ENCODE data around the gene TMEM51. TPM values are rescaled to one million over a fixed set of nuclear protein-coding genes. Genes with fewer than 3 reads are reported as not detected.

Gene TMEM51
- total and polyA plus RNA-seq, 5 donors from 2014 or later = not detected

DNA sequence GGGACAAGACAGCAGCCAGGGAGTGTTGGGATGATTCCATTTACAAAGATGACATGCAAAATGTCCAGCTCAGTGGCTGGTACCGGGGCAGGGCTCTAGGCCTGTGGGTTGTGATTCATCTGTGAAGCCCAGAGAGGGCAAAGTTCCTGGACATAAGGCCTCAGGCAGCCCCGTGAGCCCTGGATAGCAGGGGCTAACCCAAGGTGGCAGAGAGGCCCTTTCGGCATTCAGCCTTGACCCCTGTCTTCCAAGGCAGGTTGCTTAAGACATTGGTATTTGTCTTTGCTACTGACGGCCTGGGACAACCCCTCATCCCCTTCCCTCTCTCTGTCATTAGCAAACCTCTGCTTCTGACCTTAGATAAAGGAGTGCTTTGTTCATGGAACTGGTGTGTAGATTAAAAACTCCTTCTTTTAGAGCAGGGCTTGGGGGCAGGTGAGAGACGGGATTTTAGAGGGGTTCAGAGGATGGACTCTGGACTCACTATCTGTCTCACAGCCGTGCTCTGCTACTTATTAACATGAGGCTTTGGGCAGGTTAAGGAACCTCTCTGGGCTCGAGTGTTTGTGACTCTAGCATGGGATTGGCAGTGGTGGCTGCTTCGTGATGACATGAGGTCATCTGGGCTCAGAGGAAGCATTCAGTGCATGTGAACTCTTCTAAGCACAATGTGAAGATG lies 36.3 kb downstream of the TMEM51 start:
- Histone ChIP-seq H3K27ac (ENCODE audit: insufficient read depth, low read length, poor library complexity, severe bottlenecking) (no peak overlapping the region), H3K27me3 (ENCODE audit: control insufficient read depth, insufficient read depth, low read length) (no peaks in the 10 kb centered on the region), H3K9me3 (ENCODE audit: control insufficient read depth in 2 of 2, low read length in 2 of 2) (no peaks in the 10 kb centered on the region), H3K4me1 (ENCODE audit: control insufficient read depth, insufficient read depth, low read length, poor library complexity, severe bottlenecking) (no peaks in the 10 kb centered on the region), H3K36me3 (ENCODE audit: control insufficient read depth, insufficient read depth, low read length) (no peaks in the 10 kb centered on the region), H3K4me3 (ENCODE audit: low read depth, low read length) (no peak overlapping the region)
- no peak for DNase-seq
- Mint-ChIP-seq H3K36me3 (no peaks in the 10 kb centered on the region), H3K4me1 (no peaks in the 10 kb centered on the region), H3K9me3 (no peaks in the 10 kb centered on the region), H3K27me3 (peaks cover 5% of the 10 kb centered on the region), H3K4me3 (no peak overlapping the region), H3K27ac (no peak overlapping the region)
- ATAC-seq (ENCODE audit: low read depth in 2 of 2) = no peak

DNA sequence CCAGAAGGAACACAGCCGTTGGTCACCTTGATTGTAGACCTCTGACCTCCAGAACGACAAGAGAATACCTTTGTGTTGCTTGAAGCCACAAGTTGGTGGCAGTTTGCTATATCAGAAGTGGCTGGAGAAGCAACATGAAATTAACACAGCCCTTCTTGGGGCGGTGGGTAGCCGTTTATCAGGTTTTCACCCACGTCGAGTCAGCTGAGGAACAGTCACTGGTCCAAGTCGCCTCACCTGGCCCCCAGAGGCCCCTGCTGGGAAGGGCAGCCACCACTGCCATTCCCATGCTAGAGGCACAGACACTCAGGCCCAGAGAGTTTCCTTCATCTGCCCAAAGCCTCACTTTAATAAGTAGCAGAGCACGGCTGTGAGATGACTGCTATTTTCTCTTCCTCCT lies 37.7 kb downstream of the TMEM51 start:
- no peaks in the 10 kb centered on the region for H3K4me1 ChIP-seq (ENCODE audit: control insufficient read depth, insufficient read depth, low read length, poor library complexity, severe bottlenecking)
- Mint-ChIP-seq H3K4me3 (no peak overlapping the region), H3K36me3 (no peaks in the 10 kb centered on the region), H3K27ac (no peak overlapping the region), H3K9me3 (no peaks in the 10 kb centered on the region), H3K4me1 (no peaks in the 10 kb centered on the region), H3K27me3 (peaks cover 6% of the 10 kb centered on the region)
- DNase-seq (no peak), ATAC-seq (ENCODE audit: low read depth in 2 of 2) (no peak)
- no peaks in the 10 kb centered on the region for H3K27me3 ChIP-seq (ENCODE audit: control insufficient read depth, insufficient read depth, low read length)
- H3K4me3 ChIP-seq (ENCODE audit: low read depth, low read length) = no peak overlapping the region
- H3K36me3 ChIP-seq (ENCODE audit: control insufficient read depth, insufficient read depth, low read length) = no peaks in the 10 kb centered on the region
- H3K27ac ChIP-seq (ENCODE audit: insufficient read depth, low read length, poor library complexity, severe bottlenecking) = no peak overlapping the region
- H3K9me3 ChIP-seq (ENCODE audit: control insufficient read depth in 2 of 2, low read length in 2 of 2) = no peaks in the 10 kb centered on the region

DNA sequence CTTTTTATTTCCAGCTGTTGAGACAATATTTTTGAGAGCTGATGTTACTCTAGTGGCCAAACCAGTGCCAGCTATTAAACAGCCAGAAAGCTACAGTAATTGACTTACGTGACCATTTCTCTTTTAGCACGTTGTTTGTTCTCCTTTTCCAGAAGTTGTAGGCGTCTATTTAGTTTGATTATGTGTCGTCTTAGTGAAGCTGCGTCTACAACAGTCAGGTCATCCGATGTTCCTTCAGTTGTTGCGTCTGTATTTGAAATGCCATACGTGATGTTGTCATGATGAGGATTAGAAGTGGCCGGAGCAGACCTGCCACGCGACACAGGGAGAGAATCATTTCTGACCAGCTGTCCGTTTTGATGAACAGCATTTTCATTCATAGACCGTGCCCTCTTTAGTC lies 38.2 kb downstream of the TMEM51 start:
- no peak overlapping the region for H3K4me3 Mint-ChIP-seq
- H3K4me1 Mint-ChIP-seq = no peaks in the 10 kb centered on the region
- Histone ChIP-seq H3K4me3 (ENCODE audit: low read depth, low read length) (no peak overlapping the region), H3K27me3 (ENCODE audit: control insufficient read depth, insufficient read depth, low read length) (no peaks in the 10 kb centered on the region), H3K27ac (ENCODE audit: insufficient read depth, low read length, poor library complexity, severe bottlenecking) (no peak overlapping the region), H3K36me3 (ENCODE audit: control insufficient read depth, insufficient read depth, low read length) (no peaks in the 10 kb centered on the region), H3K4me1 (ENCODE audit: control insufficient read depth, insufficient read depth, low read length, poor library complexity, severe bottlenecking) (no peaks in the 10 kb centered on the region), H3K9me3 (ENCODE audit: control insufficient read depth in 2 of 2, low read length in 2 of 2) (no peaks in the 10 kb centered on the region)
- no peaks in the 10 kb centered on the region for H3K36me3 Mint-ChIP-seq
- no peaks in the 10 kb centered on the region for H3K9me3 Mint-ChIP-seq
- no peak overlapping the region for H3K27ac Mint-ChIP-seq
- H3K27me3 Mint-ChIP-seq = peaks cover 6% of the 10 kb centered on the region
- ATAC-seq (ENCODE audit: low read depth in 2 of 2) (no peak), DNase-seq (no peak)

DNA sequence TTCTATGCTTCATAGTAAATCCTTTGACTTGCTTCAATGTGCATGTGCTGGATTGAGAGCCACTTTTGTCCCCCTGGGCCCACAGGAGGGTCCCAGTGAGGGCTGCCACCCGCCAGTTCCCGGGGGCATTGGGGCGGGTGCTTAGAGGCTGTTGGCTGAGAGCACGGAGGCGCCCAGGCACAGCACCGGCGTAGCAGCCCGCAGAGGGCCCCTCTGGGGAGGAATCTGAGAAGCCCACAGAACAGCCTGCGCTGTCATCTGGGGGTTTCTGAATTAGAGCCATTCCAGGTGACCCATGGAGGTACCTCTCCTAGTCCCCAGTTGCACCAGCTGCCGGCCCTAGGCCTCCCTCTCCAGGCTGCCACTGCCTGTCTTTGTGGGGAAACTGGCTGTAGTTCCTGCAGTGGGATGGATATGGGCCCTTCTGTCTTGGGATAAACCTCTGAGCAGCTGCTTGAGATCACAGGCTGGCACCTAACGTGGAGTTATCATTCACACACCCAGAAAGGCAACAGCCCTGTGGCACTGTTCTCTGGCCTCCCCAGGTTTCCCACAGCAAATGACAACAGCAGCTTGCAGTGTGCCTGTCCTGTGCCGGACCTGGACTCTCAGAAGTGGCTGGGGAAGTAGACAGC lies 39.5 kb downstream of the TMEM51 start:
- Histone ChIP-seq H3K27ac (ENCODE audit: insufficient read depth, low read length, poor library complexity, severe bottlenecking) (no peak overlapping the region), H3K9me3 (ENCODE audit: control insufficient read depth in 2 of 2, low read length in 2 of 2) (no peaks in the 10 kb centered on the region), H3K36me3 (ENCODE audit: control insufficient read depth, insufficient read depth, low read length) (no peaks in the 10 kb centered on the region), H3K4me3 (ENCODE audit: low read depth, low read length) (no peak overlapping the region), H3K27me3 (ENCODE audit: control insufficient read depth, insufficient read depth, low read length) (no peaks in the 10 kb centered on the region), H3K4me1 (ENCODE audit: control insufficient read depth, insufficient read depth, low read length, poor library complexity, severe bottlenecking) (no peaks in the 10 kb centered on the region)
- Mint-ChIP-seq H3K27ac (no peak overlapping the region), H3K9me3 (no peaks in the 10 kb centered on the region), H3K4me1 (no peaks in the 10 kb centered on the region), H3K4me3 (no peak overlapping the region), H3K27me3 (peaks cover 6% of the 10 kb centered on the region), H3K36me3 (no peaks in the 10 kb centered on the region)
- DNase-seq = no peak
- ATAC-seq (ENCODE audit: low read depth in 2 of 2) = no peak

DNA sequence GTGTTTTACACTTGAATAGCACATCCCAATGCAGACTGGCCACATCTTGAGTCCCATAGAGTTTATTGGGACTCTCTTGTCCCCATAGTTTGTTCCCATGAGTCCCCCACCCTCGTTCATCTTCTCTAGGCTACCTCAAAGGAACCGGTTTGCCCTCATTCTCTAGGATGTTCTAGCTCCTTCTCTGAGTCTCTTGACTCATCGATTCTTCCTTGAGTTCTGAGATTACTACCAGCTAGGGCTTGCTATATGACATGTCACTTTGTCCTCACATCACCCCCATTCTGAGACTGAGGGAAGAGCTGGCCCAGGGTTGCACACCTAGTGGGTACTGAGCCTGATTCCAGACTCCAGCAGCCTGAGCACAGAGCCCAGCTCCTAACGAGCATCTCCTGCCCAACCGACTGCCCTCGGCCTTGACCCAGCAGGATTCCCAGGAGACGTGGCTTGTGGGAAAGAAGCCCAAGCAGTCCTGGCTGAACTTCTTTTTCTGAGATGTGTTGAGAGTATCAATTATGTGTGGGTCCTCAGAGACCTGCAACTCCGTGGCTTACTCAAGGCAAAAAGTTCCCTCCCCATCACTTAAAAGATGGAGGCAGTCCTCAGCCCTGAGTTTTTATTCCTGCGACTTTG lies 42.0 kb downstream of the TMEM51 start:
- Histone ChIP-seq H3K9me3 (ENCODE audit: control insufficient read depth in 2 of 2, low read length in 2 of 2) (no peaks in the 10 kb centered on the region), H3K27me3 (ENCODE audit: control insufficient read depth, insufficient read depth, low read length) (no peaks in the 10 kb centered on the region), H3K27ac (ENCODE audit: insufficient read depth, low read length, poor library complexity, severe bottlenecking) (no peak overlapping the region), H3K4me3 (ENCODE audit: low read depth, low read length) (no peak overlapping the region), H3K36me3 (ENCODE audit: control insufficient read depth, insufficient read depth, low read length) (no peaks in the 10 kb centered on the region), H3K4me1 (ENCODE audit: control insufficient read depth, insufficient read depth, low read length, poor library complexity, severe bottlenecking) (no peaks in the 10 kb centered on the region)
- peaks cover 7% of the 10 kb centered on the region for H3K27me3 Mint-ChIP-seq
- H3K27ac Mint-ChIP-seq = no peak overlapping the region
- no peaks in the 10 kb centered on the region for H3K36me3 Mint-ChIP-seq
- DNase-seq = no peak
- no peaks in the 10 kb centered on the region for H3K4me1 Mint-ChIP-seq
- peaks cover 0 to 1% (median 0%) of the 10 kb centered on the region in 7 donors for H3K9me3 Mint-ChIP-seq
- ATAC-seq (ENCODE audit: low read depth in 2 of 2) = no peak
- no peak overlapping the region for H3K4me3 Mint-ChIP-seq

DNA sequence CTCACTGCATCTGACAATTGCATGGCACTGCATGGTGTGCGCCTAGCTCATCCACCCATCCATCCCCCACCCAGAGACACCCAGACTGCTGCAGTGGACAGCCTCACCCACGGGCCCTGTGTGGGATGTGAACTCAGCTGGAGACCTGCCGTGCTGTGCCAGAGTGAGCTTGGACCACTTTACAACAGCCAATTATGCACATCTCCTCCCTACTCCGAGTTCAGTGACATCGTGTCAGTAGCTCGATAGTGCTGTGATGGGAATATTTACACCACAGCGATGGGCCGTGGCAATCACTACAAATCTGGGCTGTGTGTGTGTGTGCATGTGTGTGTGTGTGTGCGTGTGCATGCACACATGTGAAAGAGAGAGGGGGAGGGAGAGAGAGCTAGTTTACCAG lies 42.5 kb downstream of the TMEM51 start:
- Mint-ChIP-seq H3K9me3 (peaks cover 0 to 1% (median 0%) of the 10 kb centered on the region in 7 donors), H3K27me3 (peaks cover 10% of the 10 kb centered on the region), H3K27ac (no peak overlapping the region), H3K4me1 (no peaks in the 10 kb centered on the region), H3K4me3 (no peak overlapping the region), H3K36me3 (no peaks in the 10 kb centered on the region)
- no peaks in the 10 kb centered on the region for H3K36me3 ChIP-seq (ENCODE audit: control insufficient read depth, insufficient read depth, low read length)
- H3K27me3 ChIP-seq (ENCODE audit: control insufficient read depth, insufficient read depth, low read length) = no peaks in the 10 kb centered on the region
- H3K4me3 ChIP-seq (ENCODE audit: low read depth, low read length) = no peak overlapping the region
- no peaks in the 10 kb centered on the region for H3K9me3 ChIP-seq (ENCODE audit: control insufficient read depth in 2 of 2, low read length in 2 of 2)
- DNase-seq (no peak), ATAC-seq (ENCODE audit: low read depth in 2 of 2) (no peak)
- no peaks in the 10 kb centered on the region for H3K4me1 ChIP-seq (ENCODE audit: control insufficient read depth, insufficient read depth, low read length, poor library complexity, severe bottlenecking)
- no peak overlapping the region for H3K27ac ChIP-seq (ENCODE audit: insufficient read depth, low read length, poor library complexity, severe bottlenecking)

DNA sequence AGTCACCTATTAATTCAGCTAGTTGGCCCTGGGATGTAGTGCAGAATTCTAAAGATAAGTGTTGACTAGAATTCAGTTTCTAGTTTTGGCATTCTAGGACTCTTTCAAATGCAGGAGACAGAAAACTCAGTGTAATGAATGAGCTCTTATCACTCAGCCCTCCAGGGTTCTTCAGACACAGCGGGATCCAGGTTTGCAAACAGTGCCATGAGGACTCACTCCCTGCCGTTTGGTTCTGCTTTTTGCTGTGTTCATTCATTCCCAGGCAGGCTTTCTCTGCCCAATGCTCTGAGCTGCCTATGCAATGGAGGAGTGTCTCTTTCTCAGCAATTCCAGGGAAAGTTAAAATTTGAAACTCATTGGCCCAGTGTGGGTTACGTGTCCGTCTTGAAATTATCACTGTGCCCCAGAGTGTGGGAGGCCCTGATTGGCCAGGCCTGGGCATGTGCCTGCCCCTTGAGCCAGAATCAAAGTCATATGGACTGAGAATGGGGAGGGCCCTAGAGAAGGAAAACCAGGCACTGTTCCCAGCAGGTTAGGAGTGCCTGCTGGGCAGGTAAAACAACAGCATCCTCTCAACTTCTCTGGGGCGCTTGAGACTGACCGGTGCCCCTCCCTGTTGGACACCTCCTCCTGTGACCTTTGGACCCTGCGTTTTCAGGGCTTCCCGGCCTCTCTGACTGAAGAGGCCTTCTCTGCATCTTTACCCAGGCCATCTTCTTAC lies 43.4 kb downstream of the TMEM51 start:
- no peak overlapping the region for H3K27ac Mint-ChIP-seq
- no peak for DNase-seq

More for the DNA sequence above, 43.4 kb downstream of the TMEM51 start:
- no peaks in the 10 kb centered on the region for H3K4me1 Mint-ChIP-seq
- H3K27me3 ChIP-seq (ENCODE audit: control insufficient read depth, insufficient read depth, low read length) = no peaks in the 10 kb centered on the region
- no peak overlapping the region for H3K4me3 ChIP-seq (ENCODE audit: low read depth, low read length)
- no peaks in the 10 kb centered on the region for H3K36me3 ChIP-seq (ENCODE audit: control insufficient read depth, insufficient read depth, low read length)
- H3K27ac ChIP-seq (ENCODE audit: insufficient read depth, low read length, poor library complexity, severe bottlenecking) = no peak overlapping the region
- H3K4me3 Mint-ChIP-seq = no peak overlapping the region
- peaks cover 10% of the 10 kb centered on the region for H3K27me3 Mint-ChIP-seq
- H3K9me3 ChIP-seq (ENCODE audit: control insufficient read depth in 2 of 2, low read length in 2 of 2) = no peaks in the 10 kb centered on the region
- ATAC-seq (ENCODE audit: low read depth in 2 of 2) = no peak
- H3K4me1 ChIP-seq (ENCODE audit: control insufficient read depth, insufficient read depth, low read length, poor library complexity, severe bottlenecking) = no peaks in the 10 kb centered on the region
- H3K9me3 Mint-ChIP-seq = peaks cover 0 to 1% (median 0%) of the 10 kb centered on the region in 7 donors
- no peaks in the 10 kb centered on the region for H3K36me3 Mint-ChIP-seq

Measured in CD4-positive, CD25-positive, alpha-beta regulatory T cell (primary cell).